ENCODE measurements around the gene HRH4. TPM values are rescaled to one million over a fixed set of nuclear protein-coding genes. Genes with fewer than 3 reads are reported as not detected.

HRH4 gene, protein sequence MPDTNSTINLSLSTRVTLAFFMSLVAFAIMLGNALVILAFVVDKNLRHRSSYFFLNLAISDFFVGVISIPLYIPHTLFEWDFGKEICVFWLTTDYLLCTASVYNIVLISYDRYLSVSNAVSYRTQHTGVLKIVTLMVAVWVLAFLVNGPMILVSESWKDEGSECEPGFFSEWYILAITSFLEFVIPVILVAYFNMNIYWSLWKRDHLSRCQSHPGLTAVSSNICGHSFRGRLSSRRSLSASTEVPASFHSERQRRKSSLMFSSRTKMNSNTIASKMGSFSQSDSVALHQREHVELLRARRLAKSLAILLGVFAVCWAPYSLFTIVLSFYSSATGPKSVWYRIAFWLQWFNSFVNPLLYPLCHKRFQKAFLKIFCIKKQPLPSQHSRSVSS
- polyA plus RNA-seq (2013, experiment 1 of 2), result 0.03 TPM
- 0.04 TPM for polyA plus RNA-seq (2013, experiment 2 of 2)

DNA sequence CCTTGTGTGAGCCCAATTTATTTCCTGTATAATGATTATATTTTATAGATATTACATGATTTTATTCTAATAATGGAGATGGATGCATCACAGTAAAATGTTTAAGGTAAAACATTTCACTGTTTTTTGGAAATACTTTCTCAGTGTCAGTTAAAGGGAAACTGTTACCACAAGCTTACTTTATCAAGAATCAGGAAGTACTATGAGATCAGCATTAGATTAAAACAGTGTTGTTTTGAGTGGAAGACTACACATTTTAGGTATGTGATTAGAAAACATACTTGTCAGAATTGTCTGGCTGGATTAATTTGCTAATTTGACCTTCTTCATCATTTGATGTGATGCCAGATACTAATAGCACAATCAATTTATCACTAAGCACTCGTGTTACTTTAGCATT, at the start of gene HRH4:
Gene HRH4 (plus strand): TSS at position 250 of the 400 bp plus-strand sequence. CDS start 92 bp downstream, at position 342.
- no peak within 1 kb of the TSS for H4K91ac ChIP-seq (ENCODE audit: low read depth, low read length, poor library complexity)
- no peak within 1 kb of the TSS for H3K23ac ChIP-seq (ENCODE audit: low read depth, low read length, poor library complexity)
- no peak within 1 kb of the TSS for H3K14ac ChIP-seq (ENCODE audit: low read length)
- H2BK120ac ChIP-seq (ENCODE audit: low read depth, low read length), result no peak within 1 kb of the TSS
- no peaks in the 10 kb centered on the region for H3K27me3 ChIP-seq (ENCODE audit: control insufficient read depth in 3 of 3, insufficient read depth in 3 of 3, low read depth in 1 of 3, low read length in 3 of 3)
- H3K9me3 ChIP-seq (replicated peaks in 1 of 2; ENCODE audit: control insufficient read depth in 2 of 2, insufficient read depth in 1 of 2, low read depth in 1 of 2, low read length in 2 of 2), result peaks cover 0 to 10% of the 10 kb centered on the region in 2 donors
- no peak within 1 kb of the TSS for H3K9ac ChIP-seq (ENCODE audit: low read depth, low read length, poor library complexity)
- H3K4me1 ChIP-seq (ENCODE audit: control insufficient read depth in 2 of 2, insufficient read depth in 1 of 2, low read depth in 1 of 2, low read length in 2 of 2), result peaks cover 3 to 10% of the 10 kb centered on the region in 2 donors
- no peaks in the 10 kb centered on the region for H3K36me3 ChIP-seq (replicated peaks in 1 of 2; ENCODE audit: control insufficient read depth in 2 of 2, insufficient read depth in 2 of 2, low read length in 2 of 2)
- no peaks in the 10 kb centered on the region for H3K79me1 ChIP-seq (ENCODE audit: low read depth, low read length)
- H3K27ac ChIP-seq (replicated peaks; ENCODE audit: low read length), result no peak within 1 kb of the TSS
- no peak within 1 kb of the TSS for H3K4ac ChIP-seq (ENCODE audit: low read length)
- no peak within 1 kb of the TSS for H2BK5ac ChIP-seq (ENCODE audit: low read length)
- H3K4me3 ChIP-seq (ENCODE audit: low read length in 2 of 2), result no peak within 1 kb of the TSS
- no peak within 1 kb of the TSS for H2BK12ac ChIP-seq (ENCODE audit: low read length)
- DNase-seq (ENCODE audit: low spot score), result no peak
- no peak within 1 kb of the TSS for H4K8ac ChIP-seq (ENCODE audit: low read depth, low read length)
- no peak within 1 kb of the TSS for H2BK15ac ChIP-seq (ENCODE audit: low read length)
- H3K18ac ChIP-seq (ENCODE audit: low read length), result no peak within 1 kb of the TSS
- no peak within 1 kb of the TSS for H2AK5ac ChIP-seq (ENCODE audit: low read depth, low read length)
- H3K4me2 ChIP-seq (ENCODE audit: insufficient read depth, low read length, poor library complexity, severe bottlenecking), result no peak within 1 kb of the TSS
- no peak within 1 kb of the TSS for H2AFZ ChIP-seq (ENCODE audit: low read length)
- no CpG with 5 or more reads among the region's 1 CpG for WGBS, 2 donors (ENCODE audit: extremely low coverage in 2 of 2, insufficient read length in 2 of 2, insufficient replicate concordance in 1 of 2)

DNA sequence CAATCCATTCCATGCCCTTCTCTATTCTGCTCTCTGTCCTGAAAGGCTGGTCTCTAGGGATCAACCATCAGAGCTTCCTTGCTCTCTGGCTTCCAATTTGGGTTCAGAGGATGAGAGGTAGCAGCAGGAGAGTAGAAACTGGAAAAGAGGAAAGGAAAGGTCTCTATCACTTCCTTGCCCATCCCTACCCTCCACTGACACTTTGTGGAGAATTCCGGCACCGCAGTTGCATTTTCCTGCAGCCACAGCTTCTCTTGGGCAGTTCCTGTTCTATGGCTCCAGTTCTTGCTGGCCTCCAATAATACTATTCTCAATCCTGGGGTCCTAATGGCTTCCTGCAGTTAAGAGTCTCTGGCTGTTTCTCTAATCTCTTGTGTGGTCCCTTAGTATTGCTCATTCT, 47.3 kb upstream of the HRH4 start:
- Histone ChIP-seq H2AK5ac (ENCODE audit: low read depth, low read length) (no peak overlapping the region), H3K4me1 (ENCODE audit: control insufficient read depth in 2 of 2, insufficient read depth in 1 of 2, low read depth in 1 of 2, low read length in 2 of 2) (no peaks in the 10 kb centered on the region), H3K9me3 (replicated peaks in 1 of 2; ENCODE audit: control insufficient read depth in 2 of 2, insufficient read depth in 1 of 2, low read depth in 1 of 2, low read length in 2 of 2) (no peaks in the 10 kb centered on the region), H3K4ac (ENCODE audit: low read length) (no peak overlapping the region), H3K23ac (ENCODE audit: low read depth, low read length, poor library complexity) (no peak overlapping the region), H2BK15ac (ENCODE audit: low read length) (no peak overlapping the region), H2BK5ac (ENCODE audit: low read length) (no peak overlapping the region), H3K18ac (ENCODE audit: low read length) (no peak overlapping the region), H2BK12ac (ENCODE audit: low read length) (no peak overlapping the region), H3K79me1 (ENCODE audit: low read depth, low read length) (no peaks in the 10 kb centered on the region), H3K27me3 (ENCODE audit: control insufficient read depth in 3 of 3, insufficient read depth in 3 of 3, low read depth in 1 of 3, low read length in 3 of 3) (no peaks in the 10 kb centered on the region), H3K14ac (ENCODE audit: low read length) (no peak overlapping the region), H4K91ac (ENCODE audit: low read depth, low read length, poor library complexity) (no peak overlapping the region), H4K8ac (ENCODE audit: low read depth, low read length) (no peak overlapping the region), H3K4me2 (ENCODE audit: insufficient read depth, low read length, poor library complexity, severe bottlenecking) (no peak overlapping the region), H3K27ac (replicated peaks; ENCODE audit: low read length) (no peak overlapping the region), H3K9ac (ENCODE audit: low read depth, low read length, poor library complexity) (no peak overlapping the region), H3K4me3 (ENCODE audit: low read length in 2 of 2) (no peak overlapping the region), H2AFZ (ENCODE audit: low read length) (peak overlapping the region; percentile 1), H2BK120ac (ENCODE audit: low read depth, low read length) (no peak overlapping the region), H3K36me3 (replicated peaks in 1 of 2; ENCODE audit: control insufficient read depth in 2 of 2, insufficient read depth in 2 of 2, low read length in 2 of 2) (no peaks in the 10 kb centered on the region)
- no CpG with 5 or more reads among the region's 2 CpGs for WGBS, 2 donors (ENCODE audit: extremely low coverage in 2 of 2, insufficient read length in 2 of 2, insufficient replicate concordance in 1 of 2)
- DNase-seq (ENCODE audit: low spot score), result no peak

DNA sequence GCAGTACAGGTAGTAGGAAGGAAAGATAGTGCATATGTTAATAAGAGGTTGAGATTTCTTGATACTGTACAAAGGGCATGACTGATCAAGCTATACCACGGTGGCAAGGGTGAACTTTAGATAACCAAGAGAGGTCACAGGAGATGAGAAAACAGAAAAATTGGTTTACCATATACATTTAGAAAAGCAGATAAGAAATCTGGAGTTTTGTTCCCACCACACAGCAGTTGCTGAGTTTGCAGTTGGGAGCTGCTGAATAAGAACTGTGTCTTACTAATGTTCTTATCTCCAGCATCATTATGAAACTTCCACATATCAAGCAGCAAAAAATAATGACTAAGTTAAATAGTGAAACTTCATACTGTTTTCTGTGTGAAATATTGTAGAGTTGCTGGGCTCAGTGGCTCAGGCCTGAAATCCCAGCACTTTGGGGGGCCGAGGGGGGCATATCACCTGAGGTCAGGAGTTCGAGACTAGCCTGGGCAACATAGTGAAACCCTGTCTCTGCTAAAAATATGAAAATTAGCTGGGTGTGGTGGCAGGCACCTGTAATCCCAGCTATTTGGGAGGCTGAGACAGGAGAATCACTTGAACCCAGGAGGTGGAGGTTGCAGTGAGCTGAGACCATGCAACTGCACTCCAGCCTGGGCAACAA, 46.0 kb upstream of the HRH4 start:
- Histone ChIP-seq H3K14ac (ENCODE audit: low read length) (no peak overlapping the region), H2BK15ac (ENCODE audit: low read length) (no peak overlapping the region), H3K23ac (ENCODE audit: low read depth, low read length, poor library complexity) (no peak overlapping the region), H3K4me3 (ENCODE audit: low read length in 2 of 2) (no peak overlapping the region), H3K9ac (ENCODE audit: low read depth, low read length, poor library complexity) (no peak overlapping the region), H3K36me3 (replicated peaks in 1 of 2; ENCODE audit: control insufficient read depth in 2 of 2, insufficient read depth in 2 of 2, low read length in 2 of 2) (no peaks in the 10 kb centered on the region), H2AFZ (ENCODE audit: low read length) (no peak overlapping the region), H3K4me1 (ENCODE audit: control insufficient read depth in 2 of 2, insufficient read depth in 1 of 2, low read depth in 1 of 2, low read length in 2 of 2) (no peaks in the 10 kb centered on the region), H2BK12ac (ENCODE audit: low read length) (no peak overlapping the region), H4K91ac (ENCODE audit: low read depth, low read length, poor library complexity) (no peak overlapping the region), H2BK5ac (ENCODE audit: low read length) (no peak overlapping the region), H2BK120ac (ENCODE audit: low read depth, low read length) (no peak overlapping the region), H3K79me1 (ENCODE audit: low read depth, low read length) (no peaks in the 10 kb centered on the region), H3K9me3 (replicated peaks in 1 of 2; ENCODE audit: control insufficient read depth in 2 of 2, insufficient read depth in 1 of 2, low read depth in 1 of 2, low read length in 2 of 2) (no peaks in the 10 kb centered on the region), H4K8ac (ENCODE audit: low read depth, low read length) (no peak overlapping the region), H3K27me3 (ENCODE audit: control insufficient read depth in 3 of 3, insufficient read depth in 3 of 3, low read depth in 1 of 3, low read length in 3 of 3) (no peaks in the 10 kb centered on the region), H3K27ac (replicated peaks; ENCODE audit: low read length) (no peak overlapping the region), H3K4ac (ENCODE audit: low read length) (no peak overlapping the region), H2AK5ac (ENCODE audit: low read depth, low read length) (no peak overlapping the region), H3K18ac (ENCODE audit: low read length) (no peak overlapping the region), H3K4me2 (ENCODE audit: insufficient read depth, low read length, poor library complexity, severe bottlenecking) (no peak overlapping the region)
- no peak for DNase-seq (ENCODE audit: low spot score)
- WGBS, 2 donors (ENCODE audit: extremely low coverage in 2 of 2, insufficient read length in 2 of 2, insufficient replicate concordance in 1 of 2), result no CpG with 5 or more reads among the region's 3 CpGs

DNA sequence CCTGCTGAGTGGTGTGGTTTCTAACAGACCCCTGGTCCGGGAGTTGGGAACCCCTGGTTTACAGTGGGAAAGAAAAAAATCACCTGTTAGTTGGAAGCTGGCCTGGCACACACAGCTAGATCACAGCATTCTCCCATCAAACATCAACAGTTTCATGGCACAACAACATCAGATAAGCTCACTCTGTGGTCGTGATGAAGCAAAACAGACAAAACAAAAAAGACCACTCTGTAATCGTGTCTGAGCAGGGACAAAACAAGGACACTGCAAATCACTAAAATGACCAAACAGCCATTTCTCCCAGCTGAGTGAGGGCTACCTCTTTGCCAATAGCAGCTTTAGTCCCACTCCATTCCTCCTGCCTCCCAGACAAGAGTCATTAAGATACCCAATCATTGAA, 43.0 kb upstream of the HRH4 start:
- Histone ChIP-seq H2BK5ac (ENCODE audit: low read length) (no peak overlapping the region), H3K23ac (ENCODE audit: low read depth, low read length, poor library complexity) (no peak overlapping the region), H3K14ac (ENCODE audit: low read length) (no peak overlapping the region), H3K27me3 (ENCODE audit: control insufficient read depth in 3 of 3, insufficient read depth in 3 of 3, low read depth in 1 of 3, low read length in 3 of 3) (peaks cover 0 to 7% (median 0%) of the 10 kb centered on the region in 3 experiments), H3K9me3 (replicated peaks in 1 of 2; ENCODE audit: control insufficient read depth in 2 of 2, insufficient read depth in 1 of 2, low read depth in 1 of 2, low read length in 2 of 2) (no peaks in the 10 kb centered on the region), H3K27ac (replicated peaks; ENCODE audit: low read length) (no peak overlapping the region), H2BK12ac (ENCODE audit: low read length) (no peak overlapping the region), H2BK15ac (ENCODE audit: low read length) (no peak overlapping the region), H3K4me2 (ENCODE audit: insufficient read depth, low read length, poor library complexity, severe bottlenecking) (no peak overlapping the region), H3K18ac (ENCODE audit: low read length) (no peak overlapping the region), H2AK5ac (ENCODE audit: low read depth, low read length) (no peak overlapping the region), H4K8ac (ENCODE audit: low read depth, low read length) (no peak overlapping the region), H2AFZ (ENCODE audit: low read length) (no peak overlapping the region), H4K91ac (ENCODE audit: low read depth, low read length, poor library complexity) (no peak overlapping the region), H3K4ac (ENCODE audit: low read length) (no peak overlapping the region), H3K36me3 (replicated peaks in 1 of 2; ENCODE audit: control insufficient read depth in 2 of 2, insufficient read depth in 2 of 2, low read length in 2 of 2) (no peaks in the 10 kb centered on the region), H3K4me1 (ENCODE audit: control insufficient read depth in 2 of 2, insufficient read depth in 1 of 2, low read depth in 1 of 2, low read length in 2 of 2) (no peaks in the 10 kb centered on the region), H2BK120ac (ENCODE audit: low read depth, low read length) (no peak overlapping the region), H3K9ac (ENCODE audit: low read depth, low read length, poor library complexity) (no peak overlapping the region), H3K4me3 (ENCODE audit: low read length in 2 of 2) (no peak overlapping the region), H3K79me1 (ENCODE audit: low read depth, low read length) (no peaks in the 10 kb centered on the region)
- WGBS, 2 donors (ENCODE audit: extremely low coverage in 2 of 2, insufficient read length in 2 of 2, insufficient replicate concordance in 1 of 2), result no CpG with 5 or more reads among the region's 3 CpGs
- DNase-seq (ENCODE audit: low spot score), result no peak

All from neuronal stem cell (in vitro differentiated cells).